Central memory CD8-positive, alpha-beta T cell (primary cell): ENCODE data around the gene KCNMA1.

Experiments used
- ATAC-seq: fragments of 150-1000 bp; cut with Tn5 transposase; replicated peaks from 2 replicates; pipeline ENCODE4 v1.10.0; 2022; ENCODE audit warnings: mild to moderate bottlenecking, moderate FRiP score, moderate number of reproducible peaks; ENCODE audit not compliant: poor library complexity, severe bottlenecking; ENCODE audit errors: extremely low read depth
- DNase-seq, 2 donors: peaks; one replicate each; pipeline ENCODE4 v3.0.0; 2021; ENCODE audit warnings: low spot score in 2 of 2
- H3K27ac Mint-ChIP-seq: one replicate; pipeline ENCODE4 v1.8.0; 2022; ENCODE audit warnings: low read depth, mild to moderate bottlenecking, moderate library complexity, mixed read lengths
- H3K27me3 Mint-ChIP-seq: one replicate; pipeline ENCODE4 v1.8.0; 2022; ENCODE audit warnings: mixed read lengths
- H3K36me3 Mint-ChIP-seq: one replicate; pipeline ENCODE4 v1.8.0; 2022; ENCODE audit warnings: mild to moderate bottlenecking, moderate library complexity, mixed read lengths; ENCODE audit not compliant: insufficient read depth
- H3K4me1 Mint-ChIP-seq: one replicate; pipeline ENCODE4 v1.8.0; 2022; ENCODE audit warnings: mixed read lengths
- H3K4me3 Mint-ChIP-seq: one replicate; pipeline ENCODE4 v1.8.0; 2022; ENCODE audit warnings: mild to moderate bottlenecking, moderate library complexity, mixed read lengths
- H3K9me3 Mint-ChIP-seq: one replicate; pipeline ENCODE4 v1.8.0; 2022; ENCODE audit warnings: mixed read lengths

The KCNMA1 gene

GRCh38 chr10:77431980-77432797, 205.4 kb downstream of the KCNMA1 start:
- Mint-ChIP-seq H3K9me3 (no peaks in the 10 kb centered on the region), H3K27ac (no peak overlapping the region), H3K4me1 (no peaks in the 10 kb centered on the region), H3K4me3 (no peak overlapping the region), H3K36me3 (no peaks in the 10 kb centered on the region), H3K27me3 (peaks cover 17% of the 10 kb centered on the region)
- DNase-seq (no peak), ATAC-seq (no peak)

DNA sequence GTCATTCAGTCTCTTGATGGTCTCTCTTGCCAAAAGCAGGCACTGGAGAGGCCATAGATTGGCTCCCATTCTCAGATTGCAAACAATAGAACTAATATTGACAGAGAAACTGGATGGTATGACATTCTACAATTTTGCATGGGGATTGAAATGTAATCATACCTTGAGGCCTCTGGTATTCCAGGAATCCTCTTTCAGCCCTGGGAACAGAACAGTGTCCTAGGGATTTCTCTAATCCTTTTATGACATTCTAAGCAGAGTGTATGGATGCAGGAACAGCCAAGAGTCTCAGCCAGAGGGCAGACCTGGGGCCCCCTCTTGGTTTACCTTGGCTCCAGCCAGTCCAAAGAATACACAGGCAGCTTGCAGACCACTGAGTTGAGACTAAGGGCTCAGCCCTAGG, 206.4 kb downstream of the KCNMA1 start:
- ATAC-seq (no peak), DNase-seq (no peak)
- Mint-ChIP-seq H3K4me3 (no peak overlapping the region), H3K9me3 (no peaks in the 10 kb centered on the region), H3K27me3 (peaks cover 17% of the 10 kb centered on the region), H3K27ac (no peak overlapping the region), H3K4me1 (no peaks in the 10 kb centered on the region), H3K36me3 (no peaks in the 10 kb centered on the region)

GRCh38 chr10:77430530-77430929, 207.1 kb downstream of the KCNMA1 start:
- H3K27me3 Mint-ChIP-seq = peaks cover 17% of the 10 kb centered on the region
- no peak overlapping the region for H3K4me3 Mint-ChIP-seq
- DNase-seq (no peak), ATAC-seq (no peak)
- H3K4me1 Mint-ChIP-seq = no peaks in the 10 kb centered on the region
- H3K36me3 Mint-ChIP-seq = no peaks in the 10 kb centered on the region
- no peak overlapping the region for H3K27ac Mint-ChIP-seq
- no peaks in the 10 kb centered on the region for H3K9me3 Mint-ChIP-seq

GRCh38 chr10:77428691-77429395, 208.8 kb downstream of the KCNMA1 start:
- Mint-ChIP-seq H3K4me1 (no peaks in the 10 kb centered on the region), H3K4me3 (no peak overlapping the region), H3K27ac (no peak overlapping the region), H3K36me3 (no peaks in the 10 kb centered on the region), H3K27me3 (peaks cover 17% of the 10 kb centered on the region), H3K9me3 (no peaks in the 10 kb centered on the region)
- DNase-seq (no peak), ATAC-seq (no peak)

DNA sequence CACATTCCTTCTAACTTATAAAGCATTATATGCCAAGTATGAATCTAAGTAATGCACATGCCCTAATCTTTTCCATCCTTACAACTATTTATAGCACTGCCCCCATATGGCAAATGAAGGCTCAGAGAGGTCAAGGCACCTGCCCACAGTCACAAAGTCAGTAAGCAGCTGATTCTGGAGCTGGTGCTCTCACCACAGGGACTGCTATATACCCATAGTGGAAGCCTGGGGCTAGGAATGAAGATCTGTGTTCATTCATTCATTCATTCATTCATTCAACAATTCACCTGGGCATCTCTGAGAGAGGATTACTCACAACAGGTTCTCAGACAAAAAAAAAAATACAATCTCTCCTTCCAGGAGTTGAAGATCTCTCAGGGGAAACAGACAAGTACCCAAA, 213.4 kb downstream of the KCNMA1 start:
- Mint-ChIP-seq H3K4me1 (no peaks in the 10 kb centered on the region), H3K36me3 (no peaks in the 10 kb centered on the region), H3K27ac (no peak overlapping the region), H3K9me3 (no peaks in the 10 kb centered on the region), H3K4me3 (no peak overlapping the region), H3K27me3 (peaks cover 15% of the 10 kb centered on the region)
- no peak for ATAC-seq
- DNase-seq = no peak

DNA sequence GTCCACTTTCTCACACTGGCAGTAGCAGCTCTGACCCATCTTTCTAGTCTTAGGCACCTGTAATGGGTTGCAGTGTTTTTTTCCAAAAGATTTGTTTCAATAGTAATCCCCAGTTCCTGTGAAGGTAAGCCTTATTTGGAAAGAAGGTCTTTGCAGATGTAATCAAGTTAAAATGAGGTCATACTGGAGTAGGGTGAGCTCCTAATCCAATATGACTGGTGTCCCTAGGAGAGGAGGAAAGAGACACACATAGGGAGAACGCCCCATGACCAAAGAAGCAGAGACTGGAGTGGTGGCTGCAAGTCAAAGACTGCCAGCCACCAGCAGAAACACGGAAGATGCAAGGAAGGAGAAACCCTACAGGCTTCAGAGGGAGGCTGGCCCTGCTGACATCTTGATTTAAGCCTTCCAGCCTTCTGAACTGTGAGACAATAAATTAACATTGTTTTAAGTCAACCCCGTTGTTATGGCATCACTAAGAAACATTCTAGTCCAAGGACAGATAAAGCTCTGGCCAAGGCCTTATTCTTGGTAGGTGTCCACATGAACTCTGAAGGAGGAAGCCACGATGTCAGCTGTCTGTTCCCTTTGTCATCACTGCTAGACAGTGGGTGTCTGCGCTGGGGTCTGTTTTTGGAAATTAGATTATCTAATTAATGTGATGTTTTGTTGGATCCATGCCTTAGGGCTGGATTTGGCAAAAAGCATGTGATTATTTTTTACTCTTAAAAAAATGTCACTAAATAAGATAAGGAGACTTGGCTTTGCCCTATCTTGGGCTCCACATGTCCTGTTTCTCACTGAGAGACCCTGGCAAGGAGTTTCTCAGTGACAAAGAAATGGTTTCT, 214.9 kb downstream of the KCNMA1 start:
- DNase-seq (no peak), ATAC-seq (no peak)
- no peaks in the 10 kb centered on the region for H3K27me3 Mint-ChIP-seq
- H3K36me3 Mint-ChIP-seq = no peaks in the 10 kb centered on the region
- no peaks in the 10 kb centered on the region for H3K4me1 Mint-ChIP-seq
- no peaks in the 10 kb centered on the region for H3K9me3 Mint-ChIP-seq
- no peak overlapping the region for H3K4me3 Mint-ChIP-seq
- H3K27ac Mint-ChIP-seq = no peak overlapping the region

DNA sequence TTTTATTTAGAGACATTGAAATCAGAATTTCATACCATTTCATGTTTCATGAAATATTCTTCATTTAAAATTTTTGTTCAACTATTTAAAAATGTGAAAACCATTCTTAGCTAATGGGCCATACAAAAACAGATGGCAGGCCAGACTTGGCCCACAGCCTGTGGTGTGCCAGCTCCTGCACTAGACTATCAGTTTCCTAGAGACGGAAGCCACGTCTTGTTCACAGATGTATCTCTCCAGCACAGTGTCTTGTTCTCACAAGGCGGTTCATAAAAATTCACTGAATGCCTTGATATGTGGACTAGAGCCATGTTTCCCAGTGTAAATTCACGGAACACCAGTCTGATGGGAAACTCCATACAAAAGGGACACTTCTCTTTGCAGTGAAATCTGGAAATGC, 216.0 kb downstream of the KCNMA1 start:
- H3K27ac Mint-ChIP-seq = no peak overlapping the region
- H3K9me3 Mint-ChIP-seq = no peaks in the 10 kb centered on the region
- DNase-seq = no peak
- H3K36me3 Mint-ChIP-seq = no peaks in the 10 kb centered on the region
- no peaks in the 10 kb centered on the region for H3K4me1 Mint-ChIP-seq
- H3K4me3 Mint-ChIP-seq = no peak overlapping the region
- no peak for ATAC-seq
- no peaks in the 10 kb centered on the region for H3K27me3 Mint-ChIP-seq

DNA sequence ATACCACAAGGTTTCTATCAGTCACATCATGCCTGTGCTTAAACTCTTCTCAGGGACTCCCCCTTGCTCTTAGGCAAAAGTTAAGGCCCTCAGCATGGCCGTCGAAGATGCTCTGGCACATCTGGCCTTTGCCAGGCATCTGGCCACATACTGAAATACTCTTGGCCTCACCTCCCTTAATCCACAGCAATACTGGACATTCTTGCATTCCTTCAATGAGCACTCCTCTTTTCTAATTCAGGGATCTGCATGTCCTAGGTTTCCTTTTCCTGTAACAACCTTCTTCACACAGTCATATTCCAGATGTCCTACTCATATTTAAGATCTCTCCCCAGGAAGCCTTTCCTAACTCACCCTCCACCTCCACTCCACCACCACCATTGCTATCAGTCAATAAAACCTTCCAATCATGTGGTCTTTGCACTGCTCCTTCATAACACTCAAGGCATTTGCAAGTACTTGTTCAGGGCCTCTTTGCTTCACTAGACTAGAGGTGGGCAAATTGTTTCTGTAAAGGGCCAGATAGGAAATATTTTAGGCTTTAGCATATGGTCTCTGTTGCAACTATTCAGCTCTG, 216.6 kb downstream of the KCNMA1 start:
- Mint-ChIP-seq H3K9me3 (no peaks in the 10 kb centered on the region), H3K27ac (no peak overlapping the region), H3K36me3 (no peaks in the 10 kb centered on the region), H3K4me1 (no peaks in the 10 kb centered on the region), H3K27me3 (no peaks in the 10 kb centered on the region), H3K4me3 (no peak overlapping the region)
- DNase-seq (no peak), ATAC-seq (no peak)

DNA sequence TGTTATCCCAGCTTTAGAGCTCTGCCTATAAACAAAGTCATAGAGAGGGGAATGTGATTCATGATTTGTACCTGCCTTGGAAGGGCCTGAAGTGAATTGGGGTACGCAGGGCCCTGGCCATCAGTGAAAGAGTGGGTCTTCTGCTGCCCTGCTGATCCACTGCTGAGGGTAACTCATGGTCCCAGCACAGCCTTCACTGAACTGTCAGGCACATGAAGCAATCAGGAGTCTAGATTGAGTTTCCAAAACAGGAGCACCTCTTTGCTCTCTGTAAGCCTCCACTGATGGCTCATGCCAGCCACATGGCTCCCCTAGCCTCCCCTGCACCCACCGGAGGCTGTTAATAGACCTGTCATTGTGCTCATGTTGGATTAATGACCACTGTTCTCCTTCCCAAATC, 217.6 kb downstream of the KCNMA1 start:
- H3K27me3 Mint-ChIP-seq = no peaks in the 10 kb centered on the region
- no peaks in the 10 kb centered on the region for H3K36me3 Mint-ChIP-seq
- no peak for DNase-seq
- ATAC-seq = no peak
- H3K4me1 Mint-ChIP-seq = no peaks in the 10 kb centered on the region
- H3K27ac Mint-ChIP-seq = no peak overlapping the region
- H3K4me3 Mint-ChIP-seq = no peak overlapping the region
- H3K9me3 Mint-ChIP-seq = no peaks in the 10 kb centered on the region

- no peak for DNase-seq
- no peaks in the 10 kb centered on the region for H3K4me1 Mint-ChIP-seq
- H3K9me3 Mint-ChIP-seq = no peaks in the 10 kb centered on the region
- ATAC-seq = no peak
- H3K27me3 Mint-ChIP-seq = no peaks in the 10 kb centered on the region
- H3K4me3 Mint-ChIP-seq = no peak overlapping the region
- H3K36me3 Mint-ChIP-seq = no peaks in the 10 kb centered on the region
- H3K27ac Mint-ChIP-seq = no peak overlapping the region
Observed at GRCh38 chr10:77419056-77419455, 218.6 kb downstream of the KCNMA1 start.

DNA sequence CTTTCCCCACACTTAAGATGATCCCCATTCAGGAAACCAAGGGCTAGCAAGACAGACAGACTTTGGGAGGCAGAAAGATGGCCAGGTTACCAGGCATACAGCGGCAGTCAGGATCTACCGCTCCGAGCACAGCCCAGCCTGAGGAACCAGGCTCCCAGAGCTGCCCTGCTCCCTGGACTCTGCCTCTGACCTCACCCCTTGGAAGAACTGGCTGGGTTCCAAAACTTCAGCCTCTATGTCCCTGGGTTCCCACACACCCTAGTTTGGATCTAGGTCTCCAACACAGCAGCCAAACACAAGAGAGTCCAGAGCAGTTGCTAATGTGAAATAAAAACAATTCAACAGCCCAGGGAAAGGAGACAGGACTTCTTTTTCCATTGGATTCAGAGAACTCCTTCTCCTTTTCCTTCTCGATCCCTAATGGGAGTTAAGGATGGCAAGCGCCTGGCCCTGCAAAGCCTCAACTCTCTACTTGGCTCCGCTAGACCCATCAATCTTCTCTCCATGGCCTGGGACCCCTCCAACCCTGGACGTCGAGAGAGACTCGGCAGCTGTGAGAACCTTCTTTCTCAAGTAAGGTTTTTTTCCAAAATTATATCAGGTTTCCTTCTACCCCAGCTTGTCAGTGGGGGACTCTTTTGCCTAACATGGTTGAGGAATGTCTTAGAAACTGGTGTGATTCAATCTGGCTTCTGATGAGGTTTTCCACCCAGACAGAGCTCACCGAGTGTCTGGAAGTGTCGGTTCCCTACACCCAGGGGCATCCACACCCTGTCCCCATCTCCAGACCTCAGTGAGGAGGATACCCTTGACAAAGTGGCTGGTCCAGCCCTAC, 219.6 kb downstream of the KCNMA1 start:
- no peaks in the 10 kb centered on the region for H3K36me3 Mint-ChIP-seq
- no peaks in the 10 kb centered on the region for H3K9me3 Mint-ChIP-seq
- H3K27ac Mint-ChIP-seq = no peak overlapping the region
- no peaks in the 10 kb centered on the region for H3K4me1 Mint-ChIP-seq
- H3K4me3 Mint-ChIP-seq = no peak overlapping the region
- ATAC-seq = no peak
- DNase-seq = no peak
- no peaks in the 10 kb centered on the region for H3K27me3 Mint-ChIP-seq

- H3K36me3 Mint-ChIP-seq = no peaks in the 10 kb centered on the region
- no peaks in the 10 kb centered on the region for H3K27me3 Mint-ChIP-seq
- ATAC-seq (no peak), DNase-seq (no peak)
- H3K4me1 Mint-ChIP-seq = no peaks in the 10 kb centered on the region
- no peaks in the 10 kb centered on the region for H3K9me3 Mint-ChIP-seq
- H3K4me3 Mint-ChIP-seq = no peak overlapping the region
- no peak overlapping the region for H3K27ac Mint-ChIP-seq
Observed at GRCh38 chr10:77417359-77417758, 220.2 kb downstream of the KCNMA1 start.
